Panc1 (cell line): ENCODE results near the gene CLTB. TPM values are rescaled to one million over a fixed set of nuclear protein-coding genes. Genes with fewer than 3 reads are reported as not detected.

Experiments used
- ATAC-seq: fragments of 200-7000 bp; cut with Tn5 transposase; 2 replicates; pipeline ENCODE4 v1.9.1; 2020; ENCODE audit warnings: mild to moderate bottlenecking, moderate library complexity
- BruUV-seq: library from RNA; stranded (reverse); fragments of 400-500 nt; replicated peaks from 2 replicates; lab custom pipeline; 2021; lab: Mats Ljungman, UMichigan
- CTCF ChIA-PET: fragments of 300-600 bp; sonication (Branson Sonifier 250); formaldehyde crosslinking; loops from one replicate; lab custom pipeline; 2022; ENCODE audit warnings: antibody characterized with exemption; lab: Charles Lee
- POLR2A ChIA-PET: fragments of 300-600 bp; sonication (Branson Sonifier 250); formaldehyde crosslinking; loops from one replicate; lab custom pipeline; 2022; ENCODE audit warnings: antibody characterized with exemption; lab: Charles Lee
- DNase-seq: peaks from one replicate; pipeline ENCODE4 v3.0.0-alpha.2; 2010; ENCODE audit warnings: low read depth, low spot score
- H3K27ac ChIP-seq: 2 replicates; pipeline ENCODE4 v1.5.1; 2011; ENCODE audit warnings: mild to moderate bottlenecking, low read length, inconsistent platforms
- H3K27me3 ChIP-seq: fragments of 200-500 bp; sonication (Bioruptor generic); 2 replicates; pipeline ENCODE4 v1.6.0; 2014; ENCODE audit warnings: low read length, inconsistent platforms; ENCODE audit not compliant: control insufficient read depth, insufficient read depth
- H3K36me3 ChIP-seq: fragments of 200-500 bp; sonication (Bioruptor generic); 2 replicates; pipeline ENCODE4 v1.5.1; 2014; ENCODE audit warnings: inconsistent platforms, mild to moderate bottlenecking, low read length, moderate library complexity; ENCODE audit not compliant: control insufficient read depth, insufficient read depth
- H3K4me1 ChIP-seq: 2 replicates; pipeline ENCODE4 v1.5.1; 2011; ENCODE audit warnings: inconsistent platforms, mild to moderate bottlenecking, low read length, moderate library complexity; ENCODE audit not compliant: control insufficient read depth, insufficient read depth
- H3K4me3 ChIP-seq, 2 experiments: 2 replicates each; pipeline ENCODE4 v1.5.1; 2011 to 2012; ENCODE audit warnings: low read depth in 2 of 2, low read length in 2 of 2, mild to moderate bottlenecking in 2 of 2, inconsistent platforms in 1 of 2, moderate library complexity in 1 of 2
- H3K9me3 ChIP-seq: fragments of 200-500 bp; sonication (Bioruptor generic); 2 replicates; pipeline ENCODE4 v1.5.1; 2014; ENCODE audit warnings: low read depth, mild to moderate bottlenecking, inconsistent platforms, low read length, moderate library complexity; ENCODE audit not compliant: control insufficient read depth, insufficient read depth
- POLR2AphosphoS5 ChIP-seq: IDR thresholded peaks from 2 replicates; pipeline ENCODE4 v1.6.1; 2012; ENCODE audit warnings: mild to moderate bottlenecking, low read depth, low read length, moderate library complexity
- REST ChIP-seq, 2 experiments: IDR thresholded peaks; 2 replicates each; pipeline ENCODE4 v1.6.1; 2011 to 2012; ENCODE audit warnings: low read depth in 2 of 2, control low read depth in 1 of 2, low read length in 1 of 2, mild to moderate bottlenecking in 1 of 2, moderate library complexity in 1 of 2; ENCODE audit not compliant: insufficient read depth in 1 of 2
- SIN3A ChIP-seq: IDR thresholded peaks from 2 replicates; pipeline ENCODE4 v1.6.1; 2012; ENCODE audit warnings: low read depth, mild to moderate bottlenecking, low read length, moderate library complexity, borderline replicate concordance; ENCODE audit not compliant: insufficient read depth
- TCF7L2 ChIP-seq: IDR thresholded peaks from 2 replicates; pipeline ENCODE4 v1.6.1; 2011; ENCODE audit warnings: mild to moderate bottlenecking, low read depth, low read length, inconsistent platforms
- in situ Hi-C: cut with HindIII; loops from 2 replicates; pipeline ENCODE4 v1.10.0; 2016; ENCODE audit warnings: low sequenced_read_pairs, low pct_unique_long_range_greater_than_20kb
- intact Hi-C: fragments of 100-400 bp; cut with micrococcal nuclease; formaldehyde crosslinking; loops from one replicate; pipeline ENCODE4 v1.10.0; 2022; ENCODE audit not compliant: unreplicated experiment
- total RNA-seq: library from RNA; stranded (reverse); gene quantifications from one replicate; pipeline ENCODE4 v1.2.1, GENCODE V29; 2021; ENCODE audit not compliant: unreplicated experiment
- TF ChIP-seq, protein P1 (sequence below): fragments of 450-650 bp; IDR thresholded peaks from 2 replicates; pipeline ENCODE4 v1.5.1; 2017; ENCODE audit warnings: mild to moderate bottlenecking

The CLTB gene
- total RNA-seq, 1 experiment from 2014 or later = 124 TPM

DNA sequence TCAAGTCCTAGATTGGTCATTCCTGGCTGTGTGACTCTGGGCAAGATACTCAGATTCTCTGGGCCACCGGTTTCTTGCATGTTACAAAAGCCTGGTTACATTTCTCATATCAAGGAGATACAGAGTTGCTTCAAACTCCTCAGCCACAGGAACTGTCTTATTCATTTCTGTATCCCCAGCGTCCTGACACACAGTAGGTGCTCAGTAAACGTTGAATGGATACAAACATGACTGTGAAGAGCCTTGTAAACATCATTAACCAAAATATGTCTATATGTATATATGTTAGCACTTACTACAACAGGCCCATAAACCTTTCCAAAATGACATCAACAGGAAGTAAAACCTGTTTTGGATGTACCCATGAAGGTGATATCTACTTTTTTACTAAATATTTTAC lies 1.6 kb downstream of the CLTB start:
- POLR2A ChIA-PET = no interaction called here
- intact Hi-C loops = loop anchor here (10.0 kb wide), 1 partner anchor 80 kb away; no protein-coding TSS in a partner anchor
- DNase-seq (no peak), ATAC-seq (no peak)
- no peaks in the 10 kb centered on the region for H3K9me3 ChIP-seq
- CTCF ChIA-PET = no interaction called here
- H3K27ac ChIP-seq = peak overlapping the region; percentile 81
- no peaks in the 10 kb centered on the region for H3K36me3 ChIP-seq
- no peaks in the 10 kb centered on the region for H3K27me3 ChIP-seq
- peak overlapping the region; percentile 81 to 86 for H3K4me3 ChIP-seq
- H3K4me1 ChIP-seq = peaks cover 16% of the 10 kb centered on the region; the same call in 1 of the 2 replicates
- TSS peak; percentile 82 for BruUV-seq
- TF ChIP-seq SIN3A = no peak
- no peak for TF ChIP-seq POLR2AphosphoS5
- no peak for TF ChIP-seq TCF7L2
- TF ChIP-seq REST (IDR thresholded peaks at IDR 0.05; ENCODE audit: insufficient read depth in 1 of 2, low read depth in 2 of 2, low read length in 1 of 2) = no peak
- TF ChIP-seq, protein P1, sequence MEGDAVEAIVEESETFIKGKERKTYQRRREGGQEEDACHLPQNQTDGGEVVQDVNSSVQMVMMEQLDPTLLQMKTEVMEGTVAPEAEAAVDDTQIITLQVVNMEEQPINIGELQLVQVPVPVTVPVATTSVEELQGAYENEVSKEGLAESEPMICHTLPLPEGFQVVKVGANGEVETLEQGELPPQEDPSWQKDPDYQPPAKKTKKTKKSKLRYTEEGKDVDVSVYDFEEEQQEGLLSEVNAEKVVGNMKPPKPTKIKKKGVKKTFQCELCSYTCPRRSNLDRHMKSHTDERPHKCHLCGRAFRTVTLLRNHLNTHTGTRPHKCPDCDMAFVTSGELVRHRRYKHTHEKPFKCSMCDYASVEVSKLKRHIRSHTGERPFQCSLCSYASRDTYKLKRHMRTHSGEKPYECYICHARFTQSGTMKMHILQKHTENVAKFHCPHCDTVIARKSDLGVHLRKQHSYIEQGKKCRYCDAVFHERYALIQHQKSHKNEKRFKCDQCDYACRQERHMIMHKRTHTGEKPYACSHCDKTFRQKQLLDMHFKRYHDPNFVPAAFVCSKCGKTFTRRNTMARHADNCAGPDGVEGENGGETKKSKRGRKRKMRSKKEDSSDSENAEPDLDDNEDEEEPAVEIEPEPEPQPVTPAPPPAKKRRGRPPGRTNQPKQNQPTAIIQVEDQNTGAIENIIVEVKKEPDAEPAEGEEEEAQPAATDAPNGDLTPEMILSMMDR = no peak
- in situ Hi-C loops = no loop called here

- H3K9me3 ChIP-seq = no peaks in the 10 kb centered on the region
- DNase-seq (no peak), ATAC-seq (no peak)
- no peaks in the 10 kb centered on the region for H3K36me3 ChIP-seq
- in situ Hi-C loops (no loop called here), intact Hi-C loops (loop anchor here (10.0 kb wide), 1 partner anchor 81 kb away; no protein-coding TSS in a partner anchor)
- CTCF ChIA-PET = no interaction called here
- BruUV-seq = no TSS peak
- POLR2A ChIA-PET = interaction anchor here (0.7 kb wide), 1 partner anchor 247 kb away, joined by 3 read pairs; no protein-coding TSS in a partner anchor
- H3K4me1 ChIP-seq = peaks cover 16% of the 10 kb centered on the region; the same call in 1 of the 2 replicates
- H3K27ac ChIP-seq = no peak overlapping the region
- TF ChIP-seq TCF7L2 = no peak
- H3K27me3 ChIP-seq = no peaks in the 10 kb centered on the region
- H3K4me3 ChIP-seq = no peak overlapping the region
Observed at GRCh38 chr5:176413709-176414191, 2.6 kb downstream of the CLTB start.

- H3K9me3 ChIP-seq = no peaks in the 10 kb centered on the region
- in situ Hi-C loops = no loop called here
- H3K36me3 ChIP-seq = no peaks in the 10 kb centered on the region
- H3K4me3 ChIP-seq = no peak overlapping the region
- no peaks in the 10 kb centered on the region for H3K27me3 ChIP-seq
- ChIA-PET POLR2A (no interaction called here), CTCF (no interaction called here)
- DNase-seq (no peak), ATAC-seq (no peak)
- H3K27ac ChIP-seq = no peak overlapping the region
- H3K4me1 ChIP-seq = peaks cover 16% of the 10 kb centered on the region; the same call in 1 of the 2 replicates
- no peak for TF ChIP-seq REST (IDR thresholded peaks at IDR 0.05; ENCODE audit: insufficient read depth in 1 of 2, low read depth in 2 of 2, low read length in 1 of 2)
- intact Hi-C loops = loop anchor here (10.0 kb wide), 1 partner anchor 82 kb away; no protein-coding TSS in a partner anchor
- BruUV-seq = no TSS peak
Observed at GRCh38 chr5:176413255-176413565, 3.1 kb downstream of the CLTB start.
